PC-9 (cell line): ENCODE results near the gene MRPS24.

Source experiments
- EZH2 ChIP-seq: fragments of 200-600 bp; sonication (generic); IDR thresholded peaks from 2 replicates; pipeline ENCODE4 v1.8.0; 2017; ENCODE audit warnings: antibody characterized with exemption, low read depth
- TF ChIP-seq, protein P1 (sequence below): fragments of 200-600 bp; sonication (generic); conservative IDR thresholded peaks from 2 replicates; pipeline ENCODE4 v1.6.1; 2017; ENCODE audit warnings: mixed run types, antibody characterized with exemption, mild to moderate bottlenecking, moderate library complexity

DNA sequence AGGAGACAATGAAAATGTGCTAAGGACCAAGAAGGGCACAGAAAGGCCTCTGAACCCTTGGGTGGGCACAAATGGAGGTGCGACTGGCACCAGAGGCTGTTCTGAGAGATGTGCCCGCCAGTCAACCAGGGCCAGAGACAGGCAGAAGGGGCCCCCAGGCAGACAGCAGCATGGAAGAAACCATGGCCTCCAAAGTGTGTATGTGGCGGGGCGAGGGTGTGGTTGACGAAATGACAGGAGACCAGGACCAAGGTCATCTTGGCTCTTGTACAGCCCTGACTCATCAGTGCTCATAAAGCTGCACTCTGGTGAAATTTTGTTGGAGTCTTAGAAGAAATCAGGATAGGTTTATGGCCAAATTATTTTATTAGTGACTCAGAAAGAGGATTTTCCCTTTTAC lies 4.0 kb upstream of the MRPS24 start:
- TF ChIP-seq, protein P1, sequence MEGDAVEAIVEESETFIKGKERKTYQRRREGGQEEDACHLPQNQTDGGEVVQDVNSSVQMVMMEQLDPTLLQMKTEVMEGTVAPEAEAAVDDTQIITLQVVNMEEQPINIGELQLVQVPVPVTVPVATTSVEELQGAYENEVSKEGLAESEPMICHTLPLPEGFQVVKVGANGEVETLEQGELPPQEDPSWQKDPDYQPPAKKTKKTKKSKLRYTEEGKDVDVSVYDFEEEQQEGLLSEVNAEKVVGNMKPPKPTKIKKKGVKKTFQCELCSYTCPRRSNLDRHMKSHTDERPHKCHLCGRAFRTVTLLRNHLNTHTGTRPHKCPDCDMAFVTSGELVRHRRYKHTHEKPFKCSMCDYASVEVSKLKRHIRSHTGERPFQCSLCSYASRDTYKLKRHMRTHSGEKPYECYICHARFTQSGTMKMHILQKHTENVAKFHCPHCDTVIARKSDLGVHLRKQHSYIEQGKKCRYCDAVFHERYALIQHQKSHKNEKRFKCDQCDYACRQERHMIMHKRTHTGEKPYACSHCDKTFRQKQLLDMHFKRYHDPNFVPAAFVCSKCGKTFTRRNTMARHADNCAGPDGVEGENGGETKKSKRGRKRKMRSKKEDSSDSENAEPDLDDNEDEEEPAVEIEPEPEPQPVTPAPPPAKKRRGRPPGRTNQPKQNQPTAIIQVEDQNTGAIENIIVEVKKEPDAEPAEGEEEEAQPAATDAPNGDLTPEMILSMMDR: no peak
- no peak for TF ChIP-seq EZH2
